Mucosa of gallbladder (tissue), 1 donor: ENCODE data around the gene PRAC1. TPM values are rescaled to one million over a fixed set of nuclear protein-coding genes. Genes with fewer than 3 reads are reported as not detected.
"Not testable (repeated sequence)": the region's sequence is repeated elsewhere in the genome, so short reads cannot be mapped to it uniquely, and the experiment has no call there.

ENCODE experiments used
- DNase-seq: peaks from one replicate; pipeline ENCODE4 v3.0.0-alpha.2; 2020; ENCODE audit warnings: low spot score
- total RNA-seq: library from RNA; stranded (reverse); gene quantifications from one replicate; pipeline ENCODE4 v1.2.1, GENCODE V29; 2021
- donor health status: DM: no; HTN: no; CAD: no.

PRAC1 gene
- total RNA-seq, 1 donor from 2014 or later: not detected

- DNase-seq: no peak
Measured at GRCh38 chr17:48726916-48727286, 4.6 kb upstream of the PRAC1 start.

- DNase-seq: no peak
Measured at GRCh38 chr17:48726114-48726915, 4.0 kb upstream of the PRAC1 start.

GRCh38 chr17:48725288-48726064, 3.2 kb upstream of the PRAC1 start:
- DNase-seq: no peak

GRCh38 chr17:48725004-48725287, 2.6 kb upstream of the PRAC1 start:
- DNase-seq: no peak

GRCh38 chr17:48724251-48725003, 2.1 kb upstream of the PRAC1 start:
- peak; percentile 89 for DNase-seq

- DNase-seq: no peak
Measured at GRCh38 chr17:48723423-48724250, 1.3 kb upstream of the PRAC1 start.

- DNase-seq: no peak
Measured at GRCh38 chr17:48722915-48723422, 651 bp upstream of the PRAC1 start, which contains the start of gene PRAC2. Gene PRAC2 (plus strand): TSS chr17:48723185. CDS start chr17:48724411, 1,226 bp downstream.

GRCh38 chr17:48721009-48721402, 1.3 kb downstream of the PRAC1 start:
- DNase-seq: no peak

GRCh38 chr17:48720266-48721008, 1.9 kb downstream of the PRAC1 start:
- no peak for DNase-seq

GRCh38 chr17:48719642-48720265, 2.6 kb downstream of the PRAC1 start:
- no peak for DNase-seq

- DNase-seq: no peak
Measured at GRCh38 chr17:48718761-48719641, 3.3 kb downstream of the PRAC1 start.

- no peak for DNase-seq
Measured at GRCh38 chr17:48718227-48718760, 4.0 kb downstream of the PRAC1 start.

GRCh38 chr17:48717367-48718226, 4.7 kb downstream of the PRAC1 start:
- DNase-seq: no peak

- not testable (repeated sequence) for DNase-seq
Measured at GRCh38 chr17:48716549-48716948, 5.8 kb downstream of the PRAC1 start.

GRCh38 chr17:48715496-48716399, 6.6 kb downstream of the PRAC1 start:
- no peak for DNase-seq

GRCh38 chr17:48711128-48711527, 11.2 kb downstream of the PRAC1 start:
- DNase-seq: no peak
